DMS 273 (cell line): ENCODE results near the gene CDK7.
"Not testable (repeated sequence)": the region's sequence is repeated elsewhere in the genome, so short reads cannot be mapped to it uniquely, and the experiment has no call there.

Experiments used
- DNase-seq: peaks from one replicate; lab custom pipeline; 2025; ENCODE audit not compliant: unreplicated experiment; lab: John Stamatoyannopoulos, UW

The CDK7 gene

GRCh38 chr5:69234457-69235268 is at the start of gene CDK7:
CDK7 (plus strand) TSS chr5:69234886; CDS start chr5:69234976, 90 bp downstream.
- peak; percentile 98 for DNase-seq

DNA sequence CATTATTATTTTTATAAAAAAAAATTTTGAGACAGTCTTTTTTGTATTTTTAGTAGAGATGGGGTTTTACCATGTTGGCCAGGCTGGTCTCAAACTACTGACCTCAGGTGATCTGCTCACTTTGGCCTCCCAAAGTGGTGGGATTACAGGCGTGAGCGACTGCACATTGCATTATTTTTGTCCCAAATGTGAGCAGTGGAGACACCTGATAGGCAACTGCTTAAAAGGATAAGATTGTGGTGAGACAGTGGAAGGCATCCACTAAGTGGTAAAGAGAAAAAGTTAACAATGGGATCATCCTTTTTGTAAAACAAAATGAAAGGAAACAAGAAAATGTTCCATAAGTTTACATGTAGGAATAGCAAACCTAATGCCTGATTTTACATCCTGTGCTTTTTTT is 47.3 kb upstream of the CDK7 start:
- no peak for DNase-seq

DNA sequence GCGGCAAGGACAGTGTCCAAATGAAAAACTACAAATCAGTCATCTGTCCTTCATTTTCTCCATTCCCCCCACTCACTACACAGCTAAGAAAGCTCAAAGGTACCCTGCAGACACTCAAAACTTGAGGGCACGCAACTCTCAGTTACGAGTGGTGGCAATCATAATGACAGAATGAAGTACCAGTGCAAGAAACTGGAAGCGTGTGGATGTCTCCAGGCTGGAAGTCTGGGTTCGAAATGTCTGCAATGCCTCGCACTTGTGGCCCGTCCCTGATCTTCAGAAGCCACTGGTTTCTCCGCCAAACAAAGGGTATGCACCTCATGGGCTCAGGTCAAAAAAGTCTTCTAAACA is 45.9 kb upstream of the CDK7 start:
- DNase-seq = no peak

GRCh38 chr5:69189162-69190086 is 45.3 kb upstream of the CDK7 start, which contains the start of gene CENPH:
CENPH (plus strand) TSS chr5:69189583; CDS start chr5:69189635, 52 bp downstream.
- DNase-seq = peak; percentile 97

DNA sequence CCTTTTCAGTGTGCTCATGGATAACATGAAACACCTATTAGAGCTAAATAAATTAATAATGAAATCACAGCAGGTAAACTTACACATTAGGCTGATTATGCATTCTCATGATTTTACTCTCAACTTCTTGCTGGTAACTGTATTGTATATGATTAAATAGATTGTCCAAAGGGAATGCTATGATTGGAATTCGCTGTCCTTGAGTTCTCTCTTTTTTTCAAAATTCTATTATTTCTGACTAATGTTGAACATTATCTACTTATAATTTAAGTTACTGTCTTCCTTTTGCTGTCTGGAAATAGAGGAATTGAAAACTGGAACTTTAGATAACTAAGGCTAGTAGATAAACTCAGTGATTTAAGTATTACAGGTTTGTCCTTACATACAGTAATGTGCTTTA is 32.2 kb upstream of the CDK7 start:
- no peak for DNase-seq

DNA sequence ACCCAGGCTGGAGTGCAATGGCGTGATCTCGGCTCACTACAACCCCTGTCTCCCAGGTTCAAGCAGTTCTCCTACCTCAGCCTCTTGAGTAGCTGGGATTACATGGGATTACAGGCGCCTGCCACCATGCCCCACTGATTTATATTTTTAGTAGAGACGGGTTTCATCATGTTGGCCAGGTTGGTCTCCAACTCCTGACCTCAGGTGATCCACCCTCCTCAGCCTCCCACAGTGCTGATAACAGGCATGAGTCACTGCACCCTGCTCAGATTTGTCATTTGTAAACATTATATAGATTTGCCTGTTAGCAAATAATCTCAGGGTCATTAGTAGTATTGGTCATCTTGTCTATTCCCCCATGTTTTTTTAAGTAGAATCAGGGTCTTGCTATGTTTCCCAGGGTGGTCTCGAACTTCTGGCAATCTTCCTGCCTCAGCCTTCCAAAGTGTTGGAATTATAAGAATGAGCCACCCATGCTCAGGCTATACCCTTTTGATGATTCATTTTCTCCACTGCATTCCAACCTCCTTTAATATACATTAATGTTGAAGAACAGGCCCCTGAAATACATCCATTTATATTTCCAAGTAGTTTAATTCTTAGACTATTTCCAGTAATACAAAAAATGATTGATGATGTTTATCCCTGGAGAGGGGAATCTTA is 28.0 kb upstream of the CDK7 start:
- DNase-seq = no peak

DNA sequence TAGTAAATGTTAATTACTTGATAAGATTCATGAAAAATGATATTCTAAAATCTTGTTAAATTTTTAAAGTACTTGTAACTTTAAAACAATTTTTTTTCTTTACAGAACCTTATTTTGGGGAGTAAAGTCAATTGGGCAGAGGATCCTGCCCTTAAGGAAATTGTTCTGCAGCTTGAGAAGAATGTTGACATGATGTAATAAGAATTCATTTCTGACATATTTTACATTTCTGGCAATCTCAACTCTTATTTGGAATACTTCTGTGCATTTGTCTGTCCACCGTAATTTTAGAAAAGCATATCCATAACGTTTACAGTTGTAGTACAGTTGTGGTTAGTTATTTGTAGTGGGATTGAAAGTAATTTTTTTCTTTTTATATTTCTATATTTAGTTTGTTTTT is 25.1 kb upstream of the CDK7 start:
- no peak for DNase-seq

DNA sequence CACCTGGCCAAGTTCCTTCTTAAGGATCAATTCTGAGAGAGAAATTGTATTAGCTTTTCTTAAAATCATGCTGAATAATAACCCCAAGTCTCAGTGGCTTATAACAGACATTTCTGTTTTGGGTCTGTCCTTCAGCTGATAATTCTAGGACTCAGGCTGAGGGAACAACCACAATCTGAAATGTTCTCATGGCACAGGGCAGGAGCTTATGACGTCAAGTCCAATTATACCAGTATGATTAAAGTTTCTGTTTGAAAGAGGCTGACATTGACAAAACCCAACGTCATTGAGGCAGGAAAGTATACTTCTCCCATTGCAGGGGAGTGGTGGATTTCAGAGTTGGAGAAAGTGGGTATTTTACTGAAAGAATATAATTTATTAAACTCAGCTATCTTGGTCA is 23.5 kb upstream of the CDK7 start:
- no peak for DNase-seq

DNA sequence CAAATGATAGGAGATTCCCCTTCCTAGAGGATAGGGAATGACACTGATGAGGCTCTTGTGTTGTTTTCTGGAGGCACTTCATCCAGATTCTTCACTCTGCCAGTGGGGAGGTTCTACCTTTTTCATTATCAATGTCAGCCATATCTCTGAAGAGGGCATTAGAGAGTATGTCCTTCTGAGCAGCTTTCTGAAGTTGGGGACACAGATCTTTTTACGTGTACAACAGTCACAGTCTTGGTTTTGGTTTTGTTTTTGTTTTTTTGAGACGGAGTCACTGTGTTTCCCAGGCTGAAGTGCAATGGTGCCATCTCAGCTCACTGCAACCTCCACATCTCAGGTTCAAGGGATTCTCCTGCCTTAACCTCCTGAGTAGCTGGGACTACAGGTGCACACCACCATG is 22.7 kb upstream of the CDK7 start:
- DNase-seq = no peak

DNA sequence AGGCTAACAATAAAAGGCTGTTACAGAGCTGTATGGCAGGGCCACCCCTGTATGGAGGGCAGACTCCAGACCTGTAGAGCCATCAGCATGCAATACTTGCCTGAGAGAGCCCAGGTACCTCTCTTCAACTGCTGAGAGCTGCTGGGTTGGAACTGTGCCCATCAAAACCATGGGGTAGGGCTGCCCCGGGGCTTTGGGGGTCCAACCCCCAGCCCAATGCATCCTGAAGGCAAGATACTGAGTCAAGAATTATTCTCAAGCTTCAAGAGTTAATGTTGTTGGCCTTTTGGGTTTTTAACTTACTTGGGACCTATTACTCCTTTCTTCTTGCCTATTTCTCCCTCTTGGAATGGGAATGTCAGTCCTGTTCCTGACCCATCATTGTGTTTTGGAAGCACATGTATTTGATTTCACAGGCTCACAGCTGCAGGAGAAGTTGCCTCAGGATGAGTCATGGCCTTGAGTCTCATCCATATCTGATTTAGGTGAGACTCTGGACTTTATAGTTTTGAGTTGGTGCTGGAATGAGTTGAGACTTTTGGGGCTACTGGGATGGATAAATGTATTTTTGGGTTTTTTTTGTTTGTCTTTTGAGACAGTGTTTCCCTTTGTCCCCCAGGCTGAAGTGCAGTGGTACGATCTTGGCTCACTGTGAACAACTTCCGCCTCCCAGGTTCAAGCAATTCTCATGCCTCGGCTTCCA is 21.0 kb upstream of the CDK7 start:
- no peak for DNase-seq

- DNase-seq = no peak
These were observed 17.6 kb upstream of the CDK7 start for GRCh38 chr5:69217151-69217511.

DNA sequence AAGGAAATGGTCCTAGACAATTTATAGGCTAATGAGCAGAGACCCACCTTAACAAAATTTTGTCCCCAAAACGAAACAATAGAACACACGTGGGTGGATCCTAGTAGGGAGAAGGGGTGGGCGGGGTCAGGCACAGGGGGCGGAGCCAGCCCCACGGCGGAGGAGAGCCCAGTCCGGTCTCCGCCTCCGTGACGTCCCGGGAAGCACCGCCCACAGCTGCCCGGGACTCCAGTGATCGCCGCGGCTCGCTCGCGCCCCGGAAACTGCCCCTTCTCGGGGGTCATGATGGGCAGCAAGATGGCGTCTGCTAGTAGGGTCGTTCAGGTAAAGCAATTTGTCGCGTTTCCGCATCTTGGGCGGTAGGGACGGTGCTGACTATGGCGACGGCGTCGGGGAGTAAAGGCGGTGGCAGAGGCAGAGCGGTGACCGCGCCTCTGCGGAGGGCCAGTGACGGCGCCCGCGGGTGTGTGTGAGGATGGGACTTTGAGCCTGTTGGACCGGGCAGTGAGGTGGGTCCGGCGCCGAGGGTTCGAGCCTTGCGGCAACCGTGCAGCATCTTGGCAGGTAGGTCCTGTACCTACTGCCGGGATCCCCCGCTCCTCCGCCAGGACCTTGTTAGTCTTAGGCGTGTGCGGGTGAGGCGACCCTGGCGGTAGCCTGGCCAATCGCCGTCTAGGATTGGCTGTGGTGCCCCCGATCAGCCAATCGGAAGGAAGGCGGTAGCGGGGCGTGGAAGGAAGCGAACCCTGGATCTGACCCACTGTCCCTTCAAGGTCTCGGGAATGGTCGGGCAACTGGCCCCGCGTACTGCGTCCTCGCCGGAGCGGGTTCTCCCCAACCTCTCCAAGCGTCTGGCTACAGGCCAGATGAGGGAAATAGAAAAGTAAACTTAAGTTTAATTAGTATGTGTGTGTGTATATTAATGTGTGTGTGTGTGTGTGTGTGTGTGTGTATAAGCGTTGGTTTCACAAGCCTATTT is 16.8 kb upstream of the CDK7 start:
- DNase-seq = peak; percentile 97

- no peak for DNase-seq
These were observed 14.7 kb upstream of the CDK7 start for GRCh38 chr5:69219939-69220338.

GRCh38 chr5:69220371-69220770 is 14.3 kb upstream of the CDK7 start:
- DNase-seq = not testable (repeated sequence)

GRCh38 chr5:69220833-69221232 is 13.9 kb upstream of the CDK7 start:
- not testable (repeated sequence) for DNase-seq

GRCh38 chr5:69224520-69224919 is 10.2 kb upstream of the CDK7 start:
- DNase-seq = no peak

- no peak for DNase-seq
These were observed 8.8 kb upstream of the CDK7 start for GRCh38 chr5:69225860-69226259.

GRCh38 chr5:69230181-69230580 is 4.5 kb upstream of the CDK7 start:
- no peak for DNase-seq

GRCh38 chr5:69231281-69231680 is 3.4 kb upstream of the CDK7 start:
- DNase-seq = no peak

- DNase-seq = no peak
These were observed 2.8 kb upstream of the CDK7 start for GRCh38 chr5:69231851-69232250.
